Head of caudate nucleus (tissue), 42 donors: ENCODE results near the gene SORT1.
"Not testable (repeated sequence)": the region's sequence is repeated elsewhere in the genome, so short reads cannot be mapped to it uniquely, and the experiment has no call there.

ENCODE experiments used
- DNase-seq, 42 donors: peaks; one replicate each; pipeline versions ENCODE4 v3.0.0 to v3.0.0-alpha.2; 2020 to 2021; ENCODE audit warnings: mixed read lengths in 7 of 42
- intact Hi-C: fragments of 100-400 bp; cut with DNase I; formaldehyde crosslinking; loops from one replicate; pipeline ENCODE4 v1.15.0; 2022

Gene SORT1

GRCh38 chr1:109312978-109313775 lies 84.5 kb downstream of the SORT1 start:
- peak; percentile 73 to 95 (median 87) for DNase-seq
- intact Hi-C loops: loop anchor here (5.0 kb wide), 1 partner anchor 36 kb away; no protein-coding TSS in a partner anchor

- DNase-seq: peak in 1 of 42 donors; percentile 37
These were observed 85.5 kb downstream of the SORT1 start for GRCh38 chr1:109312246-109312645.

GRCh38 chr1:109309347-109309746 lies 88.4 kb downstream of the SORT1 start:
- intact Hi-C loops: no loop called here
- DNase-seq: no peak

More at GRCh38 chr1:109312246-109312645, 85.5 kb downstream of the SORT1 start:
- intact Hi-C loops: loop anchor here (5.0 kb wide), 1 partner anchor 35 kb away; no protein-coding TSS in a partner anchor

GRCh38 chr1:109307274-109308021 lies 90.3 kb downstream of the SORT1 start:
- intact Hi-C loops: no loop called here
- DNase-seq: peak; percentile 42 to 88 (median 70)

- DNase-seq: peak in 15 of 42 donors; percentile 16 to 68 (median 44)
- intact Hi-C loops: no loop called here
These were observed 90.9 kb downstream of the SORT1 start, which contains the start of gene MYBPHL for GRCh38 chr1:109306832-109307273. TSS of gene MYBPHL (minus strand) at chr1:109307011. CDS start at chr1:109306991, 20 bp downstream.

- peak in 1 of 42 donors; percentile 9 for DNase-seq
- intact Hi-C loops: not testable (repeated sequence)
These were observed 91.7 kb downstream of the SORT1 start for GRCh38 chr1:109305991-109306390.

GRCh38 chr1:109304226-109304920 lies 93.3 kb downstream of the SORT1 start:
- DNase-seq: peak; percentile 65 to 94 (median 84)
- intact Hi-C loops: loop anchor here (5.0 kb wide), 1 partner anchor 93 kb away; the partner anchor contains the start of gene SORT1

- intact Hi-C loops: loop anchor here (5.0 kb wide), 1 partner anchor 95 kb away; the partner anchor contains the start of gene SORT1
- no peak for DNase-seq
These were observed 95.8 kb downstream of the SORT1 start for GRCh38 chr1:109301874-109302273.

- DNase-seq: no peak
- intact Hi-C loops: loop anchor here (5.0 kb wide), 1 partner anchor 97 kb away; the partner anchor contains the start of gene SORT1
These were observed 97.0 kb downstream of the SORT1 start for GRCh38 chr1:109300650-109301151.

- intact Hi-C loops: loop anchor here (5.0 kb wide), 1 partner anchor 98 kb away; the partner anchor contains the start of gene SORT1
- peak; percentile 76 to 97 (median 92) for DNase-seq
These were observed 98.0 kb downstream of the SORT1 start for GRCh38 chr1:109299558-109300343.

- intact Hi-C loops: no loop called here
These were observed 98.8 kb downstream of the SORT1 start for GRCh38 chr1:109298666-109299557.

GRCh38 chr1:109296782-109297181 lies 100.9 kb downstream of the SORT1 start:
- intact Hi-C loops: no loop called here
- DNase-seq: peak in 7 of 42 donors; percentile 28 to 69 (median 53)

More at GRCh38 chr1:109298666-109299557, 98.8 kb downstream of the SORT1 start:
- peak; percentile 56 to 92 (median 81) for DNase-seq

- no peak for DNase-seq
- intact Hi-C loops: no loop called here
These were observed 101.9 kb downstream of the SORT1 start for GRCh38 chr1:109295712-109296415.

GRCh38 chr1:109294481-109294880 lies 103.2 kb downstream of the SORT1 start:
- DNase-seq: no peak
- intact Hi-C loops: no loop called here

- DNase-seq: peak in 15 of 42 donors; percentile 43 to 87 (median 66)
- intact Hi-C loops: no loop called here
These were observed 104.7 kb downstream of the SORT1 start for GRCh38 chr1:109293026-109293425.

GRCh38 chr1:109292364-109292763 lies 105.4 kb downstream of the SORT1 start:
- intact Hi-C loops: no loop called here
- DNase-seq: peak in 2 of 42 donors; percentile 37 to 56
